Heart left ventricle (tissue), 13 donors: ENCODE results near the gene MVB12B.

Experiments used
- POLR2A ChIP-seq, 2 donors: fragments of 450-650 bp; IDR thresholded peaks; one replicate each; pipeline ENCODE4 v1.6.1; 2017; ENCODE audit warnings: antibody characterized with exemption in 2 of 2, mild to moderate bottlenecking in 2 of 2, moderate library complexity in 2 of 2
- TF ChIP-seq, protein P1 (sequence below), 12 donors: fragments of 200-600 bp; sonication (generic) in 4 of 12; IDR thresholded peaks; one replicate each; pipeline versions ENCODE4 v1.5.0 to v1.8.0; 2018 to 2022; ENCODE audit warnings: antibody characterized with exemption in 12 of 12, mild to moderate bottlenecking in 5 of 12
- donor health status: ischemic (EF 13 %, LVEDD 7.1; RV severe dilation, severe dysfunction).
- donor health status: DM: no; HTN: yes; CAD: no.
- donor health status: DM: no; HTN: no; CAD: no.
- donor health status: ischemic (EF 25% LVEDD 6.9; RV normal size, moderate dysfunction).
- donor health status: ischemic (EF 25% LVEDD 5.7; RV mildly dilated, moderate dysfunction).
- donor health status: ischemic (EF 35%, LVEDD 5.7; RV mildly dilated, moderate dysfunction).
- donor health status: nonischemic (EF 11% LVEDD 7.7; RV severe dilation, severe dysfunction).
- donor health status: DM: yes; HTN: yes; CAD: no.
- donor health status: PGD.
- donor health status: ischemic (EF 29% LVEDD 5.4; RV normal size, mild dysfunction).
- donor health status: nonischemic (EF 23%, LVEDD 6.1; RV moderate dilation, normal function).

DNA sequence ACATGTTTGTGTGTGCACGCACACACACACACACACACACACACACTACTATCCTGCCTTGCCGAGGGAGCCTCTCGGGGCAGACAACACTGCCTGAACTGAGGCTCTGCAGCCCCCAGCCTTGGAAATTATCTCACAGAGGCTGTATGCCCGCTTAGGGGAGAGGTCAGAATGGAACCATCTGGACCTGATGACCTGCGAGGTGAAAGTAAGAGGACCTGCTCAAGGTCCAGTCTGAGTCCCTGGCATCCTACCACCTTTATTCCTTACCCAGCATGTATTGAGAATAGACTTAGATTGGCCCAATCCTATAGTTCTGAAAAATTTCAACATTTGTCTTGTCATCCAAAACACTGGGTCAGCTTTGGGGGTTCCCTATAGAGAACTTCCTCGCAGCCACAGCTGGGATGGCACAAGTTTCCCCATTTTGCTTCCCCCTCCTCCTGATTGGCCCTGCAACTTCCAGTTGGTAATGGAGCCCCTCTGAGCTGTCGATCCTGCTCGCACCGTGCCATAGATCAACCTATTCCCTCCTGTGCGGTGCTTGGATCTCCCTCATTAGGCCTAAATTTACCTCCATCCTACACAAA lies 10.2 kb downstream of the MVB12B start:
- TF ChIP-seq, protein P1, sequence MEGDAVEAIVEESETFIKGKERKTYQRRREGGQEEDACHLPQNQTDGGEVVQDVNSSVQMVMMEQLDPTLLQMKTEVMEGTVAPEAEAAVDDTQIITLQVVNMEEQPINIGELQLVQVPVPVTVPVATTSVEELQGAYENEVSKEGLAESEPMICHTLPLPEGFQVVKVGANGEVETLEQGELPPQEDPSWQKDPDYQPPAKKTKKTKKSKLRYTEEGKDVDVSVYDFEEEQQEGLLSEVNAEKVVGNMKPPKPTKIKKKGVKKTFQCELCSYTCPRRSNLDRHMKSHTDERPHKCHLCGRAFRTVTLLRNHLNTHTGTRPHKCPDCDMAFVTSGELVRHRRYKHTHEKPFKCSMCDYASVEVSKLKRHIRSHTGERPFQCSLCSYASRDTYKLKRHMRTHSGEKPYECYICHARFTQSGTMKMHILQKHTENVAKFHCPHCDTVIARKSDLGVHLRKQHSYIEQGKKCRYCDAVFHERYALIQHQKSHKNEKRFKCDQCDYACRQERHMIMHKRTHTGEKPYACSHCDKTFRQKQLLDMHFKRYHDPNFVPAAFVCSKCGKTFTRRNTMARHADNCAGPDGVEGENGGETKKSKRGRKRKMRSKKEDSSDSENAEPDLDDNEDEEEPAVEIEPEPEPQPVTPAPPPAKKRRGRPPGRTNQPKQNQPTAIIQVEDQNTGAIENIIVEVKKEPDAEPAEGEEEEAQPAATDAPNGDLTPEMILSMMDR (IDR thresholded peaks at IDR 0.05), result no peak
- TF ChIP-seq POLR2A (IDR thresholded peaks at IDR 0.05), result no peak
